Measurements from ENCODE around the gene IGF1R. TPM values are rescaled to one million over a fixed set of nuclear protein-coding genes. Genes with fewer than 3 reads are reported as not detected.

The IGF1R gene
- total RNA-seq, 1 donor from 2014 or later: 145 TPM

GRCh38 chr15:98838387-98839259, 190.3 kb downstream of the IGF1R start:
- no peak overlapping the region for H3K27ac Mint-ChIP-seq (ENCODE audit: unreplicated experiment)
- TF ChIP-seq CTCF (IDR thresholded peaks at IDR 0.05; ENCODE audit: partially characterized antibody, unreplicated experiment): no peak
- H3K4me3 Mint-ChIP-seq (ENCODE audit: unreplicated experiment): no peak overlapping the region

DNA sequence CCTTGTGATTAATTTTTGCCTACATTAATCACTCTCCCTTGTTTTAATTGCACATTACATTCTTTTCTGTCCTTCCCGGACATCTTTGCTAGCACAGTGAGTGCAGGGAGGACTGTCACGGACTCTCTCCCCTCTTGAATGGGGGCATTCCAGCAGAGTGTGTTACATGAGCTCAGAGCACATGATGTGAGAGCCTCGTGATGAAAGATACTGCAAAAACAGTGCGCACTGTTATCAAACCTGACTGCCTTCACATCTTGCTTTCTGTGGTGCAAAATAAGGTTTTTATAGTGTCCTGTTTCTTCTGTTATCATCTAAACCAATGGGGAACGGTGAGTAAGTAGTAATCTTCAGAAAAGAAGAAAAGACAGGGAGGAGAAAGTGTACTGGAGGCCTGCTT, 191.7 kb downstream of the IGF1R start:
- H3K4me1 Mint-ChIP-seq (ENCODE audit: low read depth, unreplicated experiment): peaks cover 34% of the 10 kb centered on the region
- no peaks in the 10 kb centered on the region for H3K36me3 Mint-ChIP-seq (ENCODE audit: unreplicated experiment)
- DNase-seq: no peak
- H3K4me3 Mint-ChIP-seq (ENCODE audit: unreplicated experiment): no peak overlapping the region
- no peak overlapping the region for H3K27ac Mint-ChIP-seq (ENCODE audit: unreplicated experiment)
- peaks cover 9% of the 10 kb centered on the region for H3K27me3 Mint-ChIP-seq (ENCODE audit: unreplicated experiment)
- TF ChIP-seq CTCF (IDR thresholded peaks at IDR 0.05; ENCODE audit: partially characterized antibody, unreplicated experiment): no peak
- peaks cover 1% of the 10 kb centered on the region for H3K9me3 Mint-ChIP-seq (ENCODE audit: unreplicated experiment)

More at GRCh38 chr15:98838387-98839259, 190.3 kb downstream of the IGF1R start:
- peaks cover 5% of the 10 kb centered on the region for H3K36me3 Mint-ChIP-seq (ENCODE audit: unreplicated experiment)
- peaks cover 8% of the 10 kb centered on the region for H3K27me3 Mint-ChIP-seq (ENCODE audit: unreplicated experiment)
- no peak for DNase-seq
- peaks cover 1% of the 10 kb centered on the region for H3K9me3 Mint-ChIP-seq (ENCODE audit: unreplicated experiment)
- peaks cover 24% of the 10 kb centered on the region for H3K4me1 Mint-ChIP-seq (ENCODE audit: low read depth, unreplicated experiment)

- no peaks in the 10 kb centered on the region for H3K36me3 Mint-ChIP-seq (ENCODE audit: unreplicated experiment)
- no peak for DNase-seq
- H3K9me3 Mint-ChIP-seq (ENCODE audit: unreplicated experiment): peaks cover 1% of the 10 kb centered on the region
- no peak overlapping the region for H3K4me3 Mint-ChIP-seq (ENCODE audit: unreplicated experiment)
- H3K27me3 Mint-ChIP-seq (ENCODE audit: unreplicated experiment): peaks cover 9% of the 10 kb centered on the region
- no peak for TF ChIP-seq CTCF (IDR thresholded peaks at IDR 0.05; ENCODE audit: partially characterized antibody, unreplicated experiment)
- H3K4me1 Mint-ChIP-seq (ENCODE audit: low read depth, unreplicated experiment): peaks cover 43% of the 10 kb centered on the region
- H3K27ac Mint-ChIP-seq (ENCODE audit: unreplicated experiment): no peak overlapping the region
Observed at GRCh38 chr15:98841419-98841970, 193.2 kb downstream of the IGF1R start.

DNA sequence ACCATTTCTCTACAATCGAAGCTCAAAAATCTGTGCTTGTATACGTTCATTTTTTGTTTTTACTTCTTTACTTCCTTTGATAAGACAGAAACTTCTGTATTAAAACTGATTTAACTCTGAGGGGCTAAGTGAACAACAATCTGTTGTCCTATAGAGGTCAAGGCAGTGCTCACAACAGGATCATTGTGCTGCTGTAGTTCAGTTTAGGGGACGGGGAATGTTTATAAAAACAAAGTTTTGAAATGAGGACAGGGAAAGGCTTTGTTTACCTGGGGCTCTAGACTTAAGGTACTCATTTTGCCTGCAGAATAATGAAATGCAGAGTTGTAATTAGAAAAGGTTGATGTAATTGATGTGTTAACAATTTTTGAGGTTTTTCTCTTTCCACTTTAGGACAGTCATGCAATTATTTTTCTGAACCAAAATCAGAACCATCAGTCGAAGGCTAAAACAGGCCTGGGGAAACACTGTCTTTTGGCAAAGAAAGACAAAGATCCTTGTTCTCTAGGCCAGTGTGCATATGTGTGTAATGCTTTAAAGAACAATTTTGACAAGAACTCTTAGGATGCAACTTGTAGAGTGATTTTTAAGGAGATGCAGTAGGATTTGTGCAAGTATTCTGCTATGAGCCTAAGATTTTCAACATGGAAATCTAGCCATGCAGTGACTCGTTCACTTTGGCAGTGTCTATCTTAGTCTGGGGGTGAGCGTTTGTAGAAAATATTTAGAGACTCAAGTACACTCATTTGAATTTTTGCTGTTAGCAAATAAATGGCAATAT, 194.0 kb downstream of the IGF1R start:
- Mint-ChIP-seq H3K27me3 (ENCODE audit: unreplicated experiment) (peaks cover 9% of the 10 kb centered on the region), H3K4me1 (ENCODE audit: low read depth, unreplicated experiment) (peaks cover 43% of the 10 kb centered on the region), H3K4me3 (ENCODE audit: unreplicated experiment) (no peak overlapping the region), H3K9me3 (ENCODE audit: unreplicated experiment) (peaks cover 2% of the 10 kb centered on the region), H3K36me3 (ENCODE audit: unreplicated experiment) (no peaks in the 10 kb centered on the region), H3K27ac (ENCODE audit: unreplicated experiment) (peak overlapping the region; percentile 56)
- no peak for DNase-seq
- TF ChIP-seq CTCF (IDR thresholded peaks at IDR 0.05; ENCODE audit: partially characterized antibody, unreplicated experiment): no peak

Data from glutamatergic neuron (in vitro differentiated cells).